CD14-positive monocyte (primary cell): ENCODE measurements around the gene HELB. TPM values are rescaled to one million over a fixed set of nuclear protein-coding genes. Genes with fewer than 3 reads are reported as not detected.

Source experiments
- DNase-seq, 3 donors: peaks; one replicate each; pipeline ENCODE4 v3.0.0-alpha.2; 2011 to 2022
- H2AFZ ChIP-seq: 2 replicates; pipeline ENCODE4 v1.6.0; 2012; ENCODE audit warnings: mild to moderate bottlenecking, low read depth, low read length, inconsistent platforms; ENCODE audit not compliant: insufficient read depth, poor library complexity, severe bottlenecking
- H3K27ac ChIP-seq, 2 donors: 1 replicate in 1 of 2; 2 replicates in 1 of 2; pipeline ENCODE4 v1.5.1; 2012 to 2013; ENCODE audit warnings: low read length in 2 of 2, control low read depth in 1 of 2, inconsistent platforms in 1 of 2, low read depth in 1 of 2, mild to moderate bottlenecking in 1 of 2
- H3K27me3 ChIP-seq, 2 donors: one replicate each; pipeline versions ENCODE4 v1.6.0 to v1.6.1; 2011 to 2013; ENCODE audit warnings: low read length in 2 of 2; ENCODE audit not compliant: control insufficient read depth in 2 of 2, insufficient read depth in 2 of 2
- H3K36me3 ChIP-seq, 2 donors: replicated peaks in 1 of 2; 1 replicate in 1 of 2; 2 replicates in 1 of 2; pipeline versions ENCODE4 v1.5.1 to v1.6.1; 2012 to 2013; ENCODE audit warnings: low read length in 2 of 2, control low read depth in 1 of 2, inconsistent platforms in 1 of 2, mild to moderate bottlenecking in 1 of 2; ENCODE audit not compliant: insufficient read depth in 2 of 2, control insufficient read depth in 1 of 2
- H3K4me1 ChIP-seq, 2 donors: 1 replicate in 1 of 2; 2 replicates in 1 of 2; pipeline versions ENCODE4 v1.5.1 to v1.6.1; 2012 to 2013; ENCODE audit warnings: low read length in 2 of 2, control low read depth in 1 of 2, inconsistent platforms in 1 of 2, mild to moderate bottlenecking in 1 of 2, moderate library complexity in 1 of 2; ENCODE audit not compliant: insufficient read depth in 2 of 2, control insufficient read depth in 1 of 2
- H3K4me2 ChIP-seq: replicated peaks from 2 replicates; pipeline ENCODE3; 2012; ENCODE audit warnings: low read length, moderate library complexity, mild to moderate bottlenecking; ENCODE audit not compliant: poor library complexity, severe bottlenecking; ENCODE audit errors: extremely low read depth
- H3K4me3 ChIP-seq, 3 experiments: fragments of 200-600 bp in 1 of 3; sonication (generic) in 1 of 3; replicated peaks in 1 of 3; 1 replicate in 2 of 3; 2 replicates in 1 of 3; pipeline ENCODE4 v1.5.1; 2011 to 2013; ENCODE audit warnings: low read length in 3 of 3, mild to moderate bottlenecking in 3 of 3, control low read depth in 2 of 3, low read depth in 2 of 3, inconsistent platforms in 1 of 3, moderate library complexity in 1 of 3
- H3K79me2 ChIP-seq: 2 replicates; pipeline ENCODE4 v1.6.0; 2012; ENCODE audit warnings: mild to moderate bottlenecking, control low read depth, inconsistent platforms, low read length, moderate library complexity; ENCODE audit not compliant: insufficient read depth
- H3K9ac ChIP-seq: 2 replicates; pipeline ENCODE4 v1.6.0; 2017; ENCODE audit warnings: low read length, mild to moderate bottlenecking; ENCODE audit not compliant: insufficient read depth, poor library complexity, severe bottlenecking
- H3K9me3 ChIP-seq, 2 donors: replicated peaks in 1 of 2; 1 replicate in 1 of 2; 2 replicates in 1 of 2; pipeline versions ENCODE4 v1.5.1 to v1.6.1; 2012 to 2013; ENCODE audit warnings: low read length in 2 of 2, control low read depth in 1 of 2; ENCODE audit not compliant: control insufficient read depth in 1 of 2, insufficient read depth in 1 of 2
- H4K20me1 ChIP-seq: 2 replicates; pipeline ENCODE4 v1.6.0; 2012; ENCODE audit warnings: mild to moderate bottlenecking, low read length, control low read depth, moderate library complexity; ENCODE audit not compliant: insufficient read depth
- H3K27ac Mint-ChIP-seq, 7 donors: one replicate each; pipeline ENCODE4 v1.8.0; 2020; ENCODE audit warnings: mild to moderate bottlenecking in 7 of 7, mixed read lengths in 7 of 7, moderate library complexity in 6 of 7, inconsistent platforms in 2 of 7
- H3K27me3 Mint-ChIP-seq, 3 donors: one replicate each; pipeline ENCODE4 v1.8.0; 2021 to 2022; ENCODE audit warnings: low read depth in 3 of 3, mild to moderate bottlenecking in 3 of 3, mixed read lengths in 3 of 3, moderate library complexity in 3 of 3, inconsistent platforms in 1 of 3
- H3K36me3 Mint-ChIP-seq, 2 donors: one replicate each; pipeline ENCODE4 v1.8.0; 2020; ENCODE audit warnings: mixed read lengths in 2 of 2, inconsistent platforms in 1 of 2, mild to moderate bottlenecking in 1 of 2
- H3K4me1 Mint-ChIP-seq: one replicate; pipeline ENCODE4 v1.8.0; 2020; ENCODE audit warnings: mild to moderate bottlenecking, mixed read lengths
- H3K4me3 Mint-ChIP-seq, 2 donors: one replicate each; pipeline ENCODE4 v1.8.0; 2020; ENCODE audit warnings: mild to moderate bottlenecking in 2 of 2, mixed read lengths in 2 of 2, moderate library complexity in 1 of 2
- H3K9me3 Mint-ChIP-seq, 7 donors: one replicate each; pipeline ENCODE4 v1.8.0; 2020 to 2022; ENCODE audit warnings: mixed read lengths in 7 of 7, mild to moderate bottlenecking in 6 of 7, moderate library complexity in 6 of 7, inconsistent platforms in 2 of 7
- CTCF ChIP-seq: fragments of 200-600 bp; IDR thresholded peaks from one replicate; pipeline ENCODE4 v1.8.0; 2022; ENCODE audit warnings: antibody characterized with exemption, mild to moderate bottlenecking
- WGBS: methylation state at CpG from one replicate; pipeline ENCODE4 v1.1.5; 2013; ENCODE audit warnings: missing lambda C conversion rate; ENCODE audit not compliant: insufficient coverage; 5-methylcytosine and 5-hydroxymethylcytosine counted together
- intact Hi-C, 2 donors: fragments of 100-400 bp; cut with micrococcal nuclease; formaldehyde crosslinking; loops; one replicate each; pipeline versions ENCODE4 v1.15.0 to v1.15.1; 2023
- polyA minus RNA-seq: library from RNA; depleted of rRNA, polyadenylated mRNA; stranded (reverse); fragments of >200 nt; gene quantifications from 2 replicates; pipeline ENCODE4 v1.2.3, GENCODE V29; 2012
- polyA plus RNA-seq, 3 donors: library from polyadenylated mRNA; depleted of rRNA in 1 of 3; unstranded in 2 of 3; stranded (reverse) in 1 of 3; fragments of 300-500 nt in 2 of 3; fragments of >200 nt in 1 of 3; fragmentation: Illumina TruSeq in 2 of 3; gene quantifications; 1 replicate in 2 of 3; 2 replicates in 1 of 3; pipeline ENCODE4 v1.2.3, GENCODE V29; 2012 to 2021
- total RNA-seq, 12 experiments: library from RNA in 1 of 12; stranded (reverse) in 1 of 12; fragments of 120-200 nt in 1 of 12; gene quantifications; one replicate each; pipeline ENCODE4 v1.2.4 and lab custom pipeline; 2013 to 2026; ENCODE audit warnings: mixed read lengths in 6 of 12, inconsistent platforms in 1 of 12

The HELB gene
- 9.6 TPM for total RNA-seq (2013)
- 1 to 10 TPM; 1.8 to 3.4 (median 3.0) TPM for polyA plus RNA-seq
- polyA minus RNA-seq, result 2.1 and 2.2 TPM in 2 replicates
- 8.3 to 27.5 (median 15.4) reads per million in 11 experiments for total RNA-seq (lab: John Stamatoyannopoulos, UW)

- H3K4me1 ChIP-seq, result peaks cover 20 to 31% of the 10 kb centered on the region in 2 donors
- peak within 1 kb of the TSS; percentile 74 to 89 for H3K27ac ChIP-seq
- peaks cover 8 to 12% of the 10 kb centered on the region in 2 donors for H3K36me3 Mint-ChIP-seq
- H3K4me3 Mint-ChIP-seq, result peak within 1 kb of the TSS; percentile 96 to 99
- peaks cover 34% of the 10 kb centered on the region for H3K4me1 Mint-ChIP-seq
- H3K9ac ChIP-seq, result peak within 1 kb of the TSS; percentile 67
- H3K79me2 ChIP-seq, result peaks cover 39% of the 10 kb centered on the region
- no peaks in the 10 kb centered on the region for H3K27me3 ChIP-seq
- H4K20me1 ChIP-seq, result no peaks in the 10 kb centered on the region
- no peak for TF ChIP-seq CTCF
- peak; percentile 94 to 97 (median 96) for DNase-seq
- under 1% methylated on average over 38 of the region's 45 CpGs for WGBS
- H3K27ac Mint-ChIP-seq, result peak within 1 kb of the TSS; percentile 96 to 99 (median 99)
- peak within 1 kb of the TSS; percentile 99 for H2AFZ ChIP-seq
- peaks cover 0 to 2% (median under 1%) of the 10 kb centered on the region in 3 donors for H3K27me3 Mint-ChIP-seq
- intact Hi-C loops, result loop anchor here in 1 of 2 donors (10.0 kb wide), 1 partner anchor 157 kb away; no protein-coding TSS in a partner anchor
- H3K9me3 ChIP-seq, result no peaks in the 10 kb centered on the region
- peak within 1 kb of the TSS; percentile 81 for H3K4me2 ChIP-seq
- H3K9me3 Mint-ChIP-seq, result peaks cover 0 to 2% (median 0%) of the 10 kb centered on the region in 7 donors
- peak within 1 kb of the TSS; percentile 77 to 97 (median 92) for H3K4me3 ChIP-seq
- peaks cover 4 to 12% of the 10 kb centered on the region in 2 donors for H3K36me3 ChIP-seq
These were observed at the start of gene HELB for GRCh38 chr12:66301944-66302826. Gene HELB (plus strand): TSS chr12:66302493. CDS start chr12:66302604, 111 bp downstream.

- H3K27ac ChIP-seq, result no peak overlapping the region
- H3K27me3 ChIP-seq, result no peaks in the 10 kb centered on the region
- no peaks in the 10 kb centered on the region for H3K27me3 Mint-ChIP-seq
- no peak overlapping the region for H3K4me3 ChIP-seq
- DNase-seq, result no peak
- no peaks in the 10 kb centered on the region for H3K9me3 Mint-ChIP-seq
- H3K4me1 Mint-ChIP-seq, result peaks cover 7% of the 10 kb centered on the region
- intact Hi-C loops, result no loop called here
- H3K9me3 ChIP-seq, result no peaks in the 10 kb centered on the region
- H3K79me2 ChIP-seq, result peaks cover 12% of the 10 kb centered on the region
- no CpG with 5 or more reads among the region's 2 CpGs for WGBS
- H3K4me1 ChIP-seq, result peaks cover 3% of the 10 kb centered on the region in 2 donors
- H2AFZ ChIP-seq, result no peak overlapping the region
- H3K27ac Mint-ChIP-seq, result peak overlapping the region in 1 of 7 donors; percentile 0
- no peak overlapping the region for H3K9ac ChIP-seq
- H3K36me3 Mint-ChIP-seq, result peaks cover 46 to 52% of the 10 kb centered on the region in 2 donors
- peaks cover 45 to 52% of the 10 kb centered on the region in 2 donors for H3K36me3 ChIP-seq
- H3K4me3 Mint-ChIP-seq, result no peak overlapping the region
- no peak overlapping the region for H3K4me2 ChIP-seq
- TF ChIP-seq CTCF, result no peak
- H4K20me1 ChIP-seq, result peaks cover 46% of the 10 kb centered on the region
These were observed 49.5 kb upstream of the HELB start for GRCh38 chr12:66252771-66253170.
